H9 (cell line): ENCODE measurements around the gene RECQL. TPM values are rescaled to one million over a fixed set of nuclear protein-coding genes. Genes with fewer than 3 reads are reported as not detected.

Experiments used
- DNase-seq: peaks from one replicate; pipeline ENCODE4 v3.0.0-alpha.2; 2017
- H2AFZ ChIP-seq: one replicate; pipeline ENCODE4 v1.6.1; 2013; ENCODE audit warnings: mild to moderate bottlenecking, low read length, control low read depth, moderate library complexity
- H2AK5ac ChIP-seq: 2 replicates; pipeline ENCODE4 v1.6.1; 2013; ENCODE audit warnings: low read length, control low read depth, mixed read lengths; ENCODE audit not compliant: insufficient read length
- H2BK120ac ChIP-seq: one replicate; pipeline ENCODE4 v1.6.1; 2013; ENCODE audit warnings: low read depth, mild to moderate bottlenecking, low read length, control low read depth, inconsistent platforms; ENCODE audit not compliant: poor library complexity, severe bottlenecking
- H2BK12ac ChIP-seq: 2 replicates; pipeline ENCODE4 v1.6.1; 2013; ENCODE audit warnings: low read length, control low read depth, mixed read lengths, low read depth; ENCODE audit not compliant: insufficient read length
- H2BK15ac ChIP-seq: 2 replicates; pipeline ENCODE4 v1.6.1; 2013; ENCODE audit warnings: low read depth, low read length, control low read depth
- H2BK20ac ChIP-seq: one replicate; pipeline ENCODE4 v1.6.1; 2013; ENCODE audit warnings: low read depth, mild to moderate bottlenecking, low read length, control low read depth, inconsistent platforms; ENCODE audit not compliant: poor library complexity, severe bottlenecking
- H2BK5ac ChIP-seq: 2 replicates; pipeline ENCODE4 v1.6.1; 2013; ENCODE audit warnings: low read length, control low read depth, mixed read lengths; ENCODE audit not compliant: insufficient read length
- H3K14ac ChIP-seq: 2 replicates; pipeline ENCODE4 v1.6.1; 2013; ENCODE audit warnings: low read length, control low read depth; ENCODE audit not compliant: insufficient read depth
- H3K18ac ChIP-seq: 2 replicates; pipeline ENCODE4 v1.6.1; 2013; ENCODE audit warnings: low read depth, mild to moderate bottlenecking, mixed read lengths, low read length, control low read depth; ENCODE audit not compliant: insufficient read length
- H3K23ac ChIP-seq: 2 replicates; pipeline ENCODE4 v1.6.1; 2013; ENCODE audit warnings: low read length, control low read depth, mixed read lengths, low read depth; ENCODE audit not compliant: insufficient read length
- H3K23me2 ChIP-seq: 2 replicates; pipeline ENCODE4 v1.6.1; 2013; ENCODE audit warnings: low read depth, mild to moderate bottlenecking, mixed read lengths, low read length, control low read depth; ENCODE audit not compliant: insufficient read length, poor library complexity, severe bottlenecking
- H3K27ac ChIP-seq: 2 replicates; pipeline ENCODE4 v1.5.1; 2013; ENCODE audit warnings: low read length, control low read depth, mixed read lengths, low read depth; ENCODE audit not compliant: insufficient read length
- H3K27me3 ChIP-seq: 2 replicates; pipeline ENCODE4 v1.6.1; 2013; ENCODE audit warnings: low read length, control low read depth, inconsistent platforms; ENCODE audit not compliant: insufficient read depth
- H3K4ac ChIP-seq: 2 replicates; pipeline ENCODE4 v1.6.1; 2013; ENCODE audit warnings: low read depth, mild to moderate bottlenecking, control low read depth, inconsistent platforms, low read length, moderate library complexity
- H3K4me1 ChIP-seq: 2 replicates; pipeline ENCODE4 v1.6.1; 2013; ENCODE audit warnings: low read length, control low read depth, inconsistent platforms; ENCODE audit not compliant: insufficient read depth
- H3K4me2 ChIP-seq: 2 replicates; pipeline ENCODE4 v1.6.1; 2013; ENCODE audit warnings: low read length, control low read depth, mixed read lengths; ENCODE audit not compliant: insufficient read length, insufficient read depth
- H3K56ac ChIP-seq: 2 replicates; pipeline ENCODE4 v1.6.1; 2013; ENCODE audit warnings: low read depth, mild to moderate bottlenecking, mixed read lengths, low read length, control low read depth; ENCODE audit not compliant: insufficient read length
- H3K79me1 ChIP-seq: 2 replicates; pipeline ENCODE4 v1.6.1; 2013; ENCODE audit warnings: low read depth, mild to moderate bottlenecking, moderate library complexity, low read length, control low read depth, inconsistent platforms; ENCODE audit not compliant: insufficient read depth, poor library complexity, severe bottlenecking
- H3K79me2 ChIP-seq: 2 replicates; pipeline ENCODE4 v1.6.1; 2013; ENCODE audit warnings: low read length, control low read depth, inconsistent platforms; ENCODE audit not compliant: insufficient read depth
- H3K9ac ChIP-seq: 2 replicates; pipeline ENCODE4 v1.6.1; 2013; ENCODE audit warnings: low read length, control low read depth, mixed read lengths; ENCODE audit not compliant: insufficient read length; ENCODE audit errors: extremely low read depth
- H3K9me3 ChIP-seq: one replicate; pipeline ENCODE4 v1.6.1; 2013; ENCODE audit warnings: low read depth, low read length, inconsistent platforms; ENCODE audit not compliant: control insufficient read depth
- H3T11ph ChIP-seq: one replicate; pipeline ENCODE4 v1.6.1; 2013; ENCODE audit warnings: mild to moderate bottlenecking, low read length, control low read depth, inconsistent platforms
- H4K20me1 ChIP-seq: one replicate; pipeline ENCODE4 v1.6.1; 2013; ENCODE audit not compliant: control insufficient read depth, insufficient read length, insufficient read depth
- H4K5ac ChIP-seq: 2 replicates; pipeline ENCODE4 v1.6.1; 2013; ENCODE audit warnings: low read depth, mild to moderate bottlenecking, mixed read lengths, low read length, control low read depth; ENCODE audit not compliant: insufficient read length
- H4K8ac ChIP-seq: replicated peaks from 2 replicates; pipeline ENCODE4 v1.6.1; 2013; ENCODE audit warnings: low read length, control low read depth, mixed read lengths, low read depth; ENCODE audit not compliant: insufficient read length
- H4K91ac ChIP-seq: 2 replicates; pipeline ENCODE4 v1.6.1; 2013; ENCODE audit warnings: low read depth, mild to moderate bottlenecking, moderate library complexity, mixed read lengths, low read length, control low read depth; ENCODE audit not compliant: insufficient read length
- H3K27ac Mint-ChIP-seq, 3 experiments: 2 replicates in 2 of 3; 3 replicates in 1 of 3; pipeline ENCODE4 v1.8.0; 2020 to 2021; ENCODE audit warnings: mixed read lengths in 3 of 3, mild to moderate bottlenecking in 1 of 3, moderate library complexity in 1 of 3
- H3K27me3 Mint-ChIP-seq: 2 replicates; pipeline ENCODE4 v1.8.0; 2021; ENCODE audit warnings: low read depth, mild to moderate bottlenecking, moderate library complexity, mixed read lengths
- H3K36me3 Mint-ChIP-seq, 3 experiments: 2 replicates in 2 of 3; 3 replicates in 1 of 3; pipeline ENCODE4 v1.8.0; 2020 to 2021; ENCODE audit warnings: low read depth in 3 of 3, mixed read lengths in 3 of 3; ENCODE audit not compliant: insufficient read depth in 1 of 3
- H3K4me1 Mint-ChIP-seq, 2 experiments: 2 replicates each; pipeline ENCODE4 v1.8.0; 2020; ENCODE audit warnings: mixed read lengths in 2 of 2
- H3K4me3 Mint-ChIP-seq, 2 experiments: 2 replicates in 1 of 2; 3 replicates in 1 of 2; pipeline ENCODE4 v1.8.0; 2020 to 2021; ENCODE audit warnings: mild to moderate bottlenecking in 2 of 2, mixed read lengths in 2 of 2, moderate library complexity in 1 of 2
- H3K9me3 Mint-ChIP-seq, 2 experiments: 2 replicates in 1 of 2; 3 replicates in 1 of 2; pipeline ENCODE4 v1.8.0; 2020; ENCODE audit warnings: mild to moderate bottlenecking in 2 of 2, mixed read lengths in 2 of 2, moderate library complexity in 1 of 2
- CTCF ChIP-seq: fragments of 200-600 bp; sonication (generic); conservative IDR thresholded peaks from 3 replicates; pipeline ENCODE4 v1.8.0; 2021; ENCODE audit warnings: antibody characterized with exemption, mild to moderate bottlenecking
- WGBS: extraction: QIAGEN DNeasy Blood & Tissue Kit; methylation state at CpG from one replicate; pipeline ENCODE4 v1.1.7; 2013; ENCODE audit warnings: missing lambda C conversion rate, low lambda C conversion rate, mixed read lengths; ENCODE audit not compliant: insufficient read length; ENCODE audit errors: extremely low coverage; 5-methylcytosine and 5-hydroxymethylcytosine counted together
- total RNA-seq: library from RNA; stranded (reverse); gene quantifications from 2 replicates; pipeline ENCODE4 v1.2.1, GENCODE V29; 2021

RECQL gene
- total RNA-seq, 1 experiment from 2014 or later, result 41.0 TPM

- Histone ChIP-seq H3K4ac (no peak overlapping the region), H3K23me2 (no peaks in the 10 kb centered on the region), H4K91ac (no peak overlapping the region), H4K5ac (no peak overlapping the region), H2BK12ac (no peak overlapping the region), H3K79me1 (no peaks in the 10 kb centered on the region), H3K18ac (no peak overlapping the region), H2BK5ac (no peak overlapping the region), H3K27me3 (no peaks in the 10 kb centered on the region), H3K14ac (no peak overlapping the region), H3K4me1 (no peaks in the 10 kb centered on the region), H3K79me2 (no peaks in the 10 kb centered on the region), H3K56ac (no peak overlapping the region), H2BK20ac (no peak overlapping the region), H3T11ph (no peak overlapping the region), H2BK15ac (no peak overlapping the region), H3K4me2 (no peak overlapping the region), H3K23ac (no peak overlapping the region), H2BK120ac (no peak overlapping the region), H2AFZ (no peak overlapping the region), H3K27ac (no peak overlapping the region), H4K8ac (no peak overlapping the region), H2AK5ac (no peak overlapping the region), H4K20me1 (no peaks in the 10 kb centered on the region), H3K9me3 (no peaks in the 10 kb centered on the region), H3K9ac (no peak overlapping the region)
- no peak overlapping the region for H3K27ac Mint-ChIP-seq
- H3K4me1 Mint-ChIP-seq, result no peaks in the 10 kb centered on the region
- no peaks in the 10 kb centered on the region for H3K27me3 Mint-ChIP-seq
- DNase-seq, result no peak
- peaks cover 2 to 42% (median 22%) of the 10 kb centered on the region in 3 experiments; a peak in 5 of 7 replicates for H3K36me3 Mint-ChIP-seq
- no peak overlapping the region for H3K4me3 Mint-ChIP-seq
- no peaks in the 10 kb centered on the region for H3K9me3 Mint-ChIP-seq
- WGBS, result no CpG with 5 or more reads among the region's 1 CpG
- no peak for TF ChIP-seq CTCF
These were observed 25.9 kb downstream of the RECQL start for GRCh38 chr12:21475552-21475951.
